Measurements from ENCODE around the gene MCRIP1. TPM values are rescaled to one million over a fixed set of nuclear protein-coding genes. Genes with fewer than 3 reads are reported as not detected.

MCRIP1 gene
- total RNA-seq, 3 donors from 2014 or later (not counting 1 experiment from before 2014, with no cell fraction given): 81.1 to 95.5 (median 84.2) TPM

DNA sequence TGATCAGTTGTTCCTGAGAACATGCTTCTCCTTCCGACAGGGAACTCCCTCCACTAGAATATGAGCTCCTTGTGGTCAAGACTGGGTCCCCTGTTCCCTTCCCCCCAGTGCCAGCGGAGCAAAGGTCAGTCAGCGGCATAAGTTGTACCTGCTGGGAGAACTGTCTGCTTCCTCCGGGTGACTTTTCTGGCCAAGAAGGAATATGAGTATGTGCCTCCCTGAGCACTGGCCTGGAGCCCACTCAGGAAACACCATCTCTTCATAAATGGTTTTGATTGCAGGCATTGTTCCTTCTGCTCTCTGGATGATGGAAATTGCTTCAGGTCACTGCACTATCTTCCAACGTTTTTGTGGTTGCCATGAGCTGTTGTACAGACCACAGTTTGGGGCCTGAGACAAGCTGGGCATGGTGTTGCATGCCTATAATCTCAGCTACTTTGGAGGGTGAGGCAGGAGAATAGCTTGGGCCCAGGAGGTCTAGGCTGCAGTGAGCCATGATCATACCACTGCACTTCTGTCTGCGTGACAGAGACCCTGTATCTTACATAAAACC lies 30.1 kb upstream of the MCRIP1 start:
- H3K27ac Mint-ChIP-seq: peak overlapping the region; percentile 85 to 86
- Histone ChIP-seq H3K9me3 (ENCODE audit: control insufficient read depth, insufficient read depth, low read length) (no peaks in the 10 kb centered on the region), H3K4me3 (ENCODE audit: low read length) (no peak overlapping the region), H3K36me3 (ENCODE audit: control insufficient read depth, insufficient read depth, low read length) (peaks cover 18% of the 10 kb centered on the region), H3K4me1 (ENCODE audit: control insufficient read depth, insufficient read depth, low read length) (peaks cover 50% of the 10 kb centered on the region), H3K27ac (ENCODE audit: low read length) (no peak overlapping the region), H3K27me3 (ENCODE audit: control insufficient read depth, insufficient read depth, low read length) (no peaks in the 10 kb centered on the region)
- ATAC-seq: no peak
- H3K27me3 Mint-ChIP-seq (ENCODE audit: low read depth in 2 of 2): peaks cover 0 to 3% of the 10 kb centered on the region in 2 donors
- H3K9me3 Mint-ChIP-seq: no peaks in the 10 kb centered on the region
- H3K4me1 Mint-ChIP-seq: peaks cover 26 to 48% of the 10 kb centered on the region in 2 donors
- TF ChIP-seq CTCF (IDR thresholded peaks at IDR 0.05): no peak
- 91% methylated on average over 6 of the region's 6 CpGs for WGBS (ENCODE audit: insufficient coverage)
- no peak for DNase-seq
- intact Hi-C loops (cut with micrococcal nuclease): no loop called here
- H3K4me3 Mint-ChIP-seq: peak overlapping the region; percentile 72
- no peaks in the 10 kb centered on the region for H3K36me3 Mint-ChIP-seq

- TF ChIP-seq CTCF (IDR thresholded peaks at IDR 0.05): no peak
- no peaks in the 10 kb centered on the region for H3K9me3 ChIP-seq (ENCODE audit: control insufficient read depth, insufficient read depth, low read length)
- intact Hi-C loops (cut with micrococcal nuclease): loop anchor here (1.0 to 2.0 kb wide), 2 partner anchors 9 to 28 kb away; partner anchors contain the start of gene MCRIP1
- peak overlapping the region; percentile 62 for H3K4me3 ChIP-seq (ENCODE audit: low read length)
- Mint-ChIP-seq H3K9me3 (no peaks in the 10 kb centered on the region), H3K4me1 (peaks cover 20 to 36% of the 10 kb centered on the region in 2 donors), H3K4me3 (peak overlapping the region; percentile 93), H3K27me3 (ENCODE audit: low read depth in 2 of 2) (peaks cover 0 to 3% of the 10 kb centered on the region in 2 donors), H3K27ac (peak overlapping the region; percentile 96 to 99), H3K36me3 (no peaks in the 10 kb centered on the region)
- ATAC-seq (peak; percentile 83 to 95 (median 84)), DNase-seq (peak; percentile 100)
- peaks cover 11% of the 10 kb centered on the region for H3K36me3 ChIP-seq (ENCODE audit: control insufficient read depth, insufficient read depth, low read length)
- H3K4me1 ChIP-seq (ENCODE audit: control insufficient read depth, insufficient read depth, low read length): peaks cover 32% of the 10 kb centered on the region
- H3K27me3 ChIP-seq (ENCODE audit: control insufficient read depth, insufficient read depth, low read length): no peaks in the 10 kb centered on the region
- H3K27ac ChIP-seq (ENCODE audit: low read length): peak overlapping the region; percentile 98
- WGBS (ENCODE audit: insufficient coverage): under 1% methylated on average over 74 of the region's 74 CpGs
Observed at GRCh38 chr17:81860756-81861568, 27.9 kb upstream of the MCRIP1 start.

- intact Hi-C loops (cut with micrococcal nuclease): loop anchor here (2.0 kb wide), 1 partner anchor 27 kb away; the partner anchor contains the start of gene MCRIP1
- peak within 1 kb of the TSS; percentile 96 to 99 for H3K27ac Mint-ChIP-seq
- no peaks in the 10 kb centered on the region for H3K9me3 Mint-ChIP-seq
- DNase-seq (peak in 1 of 2 donors; percentile 36), ATAC-seq (no peak)
- under 1% methylated on average over 95 of the region's 95 CpGs for WGBS (ENCODE audit: insufficient coverage)
- Histone ChIP-seq H3K27me3 (ENCODE audit: control insufficient read depth, insufficient read depth, low read length) (no peaks in the 10 kb centered on the region), H3K27ac (ENCODE audit: low read length) (peak within 1 kb of the TSS; percentile 98), H3K4me1 (ENCODE audit: control insufficient read depth, insufficient read depth, low read length) (peaks cover 32% of the 10 kb centered on the region), H3K36me3 (ENCODE audit: control insufficient read depth, insufficient read depth, low read length) (peaks cover 15% of the 10 kb centered on the region), H3K4me3 (ENCODE audit: low read length) (peak within 1 kb of the TSS; percentile 65), H3K9me3 (ENCODE audit: control insufficient read depth, insufficient read depth, low read length) (no peaks in the 10 kb centered on the region)
- H3K4me1 Mint-ChIP-seq: peaks cover 25 to 31% of the 10 kb centered on the region in 2 donors
- H3K4me3 Mint-ChIP-seq: peak within 1 kb of the TSS; percentile 93
- H3K27me3 Mint-ChIP-seq (ENCODE audit: low read depth in 2 of 2): peaks cover 0 to 3% of the 10 kb centered on the region in 2 donors
- no peak for TF ChIP-seq CTCF (IDR thresholded peaks at IDR 0.05)
- H3K36me3 Mint-ChIP-seq: no peaks in the 10 kb centered on the region
Observed at GRCh38 chr17:81859906-81860755, 27.0 kb upstream of the MCRIP1 start, which contains the start of gene P4HB. Gene P4HB (minus strand): TSS chr17:81860535. CDS start chr17:81860471, 64 bp downstream.

Data from natural killer cell (primary cell).